Neural crest cell (in vitro differentiated cells): ENCODE results near the gene MMP11. TPM values are rescaled to one million over a fixed set of nuclear protein-coding genes. Genes with fewer than 3 reads are reported as not detected.

Experiments used
- DNase-seq: peaks from one replicate; pipeline ENCODE4 v3.0.0; 2021; ENCODE audit warnings: low read depth, mixed read lengths, low spot score
- H3K27ac Mint-ChIP-seq: one replicate; pipeline ENCODE4 v1.8.0; 2021; ENCODE audit warnings: mild to moderate bottlenecking, mixed read lengths; ENCODE audit not compliant: unreplicated experiment
- H3K27me3 Mint-ChIP-seq: 2 replicates; pipeline ENCODE4 v1.8.0; 2021; ENCODE audit warnings: low read depth, mild to moderate bottlenecking, mixed read lengths
- H3K36me3 Mint-ChIP-seq: 2 replicates; pipeline ENCODE4 v1.8.0; 2021; ENCODE audit warnings: low read depth, mild to moderate bottlenecking, mixed read lengths
- H3K4me1 Mint-ChIP-seq: 2 replicates; pipeline ENCODE4 v1.8.0; 2021; ENCODE audit warnings: mixed read lengths
- H3K4me3 Mint-ChIP-seq: one replicate; pipeline ENCODE4 v1.8.0; 2021; ENCODE audit warnings: mild to moderate bottlenecking, mixed read lengths
- H3K9me3 Mint-ChIP-seq: 2 replicates; pipeline ENCODE4 v1.8.0; 2021; ENCODE audit warnings: mixed read lengths
- CTCF ChIP-seq: fragments of 200-600 bp; sonication (generic); conservative IDR thresholded peaks from 2 replicates; pipeline ENCODE4 v1.5.0; 2021; ENCODE audit warnings: antibody characterized with exemption, mild to moderate bottlenecking
- total RNA-seq: library from RNA; stranded (reverse); gene quantifications from 2 replicates; pipeline ENCODE4 v1.2.1, GENCODE V29; 2021

Gene MMP11
- total RNA-seq, 1 donor from 2014 or later, result 11.2 TPM

- peak; percentile 37 for TF ChIP-seq CTCF
- H3K9me3 Mint-ChIP-seq, result no peaks in the 10 kb centered on the region
- H3K27ac Mint-ChIP-seq, result no peak within 1 kb of the TSS
- peaks cover 2% of the 10 kb centered on the region for H3K36me3 Mint-ChIP-seq
- H3K4me1 Mint-ChIP-seq, result peaks cover 21% of the 10 kb centered on the region
- H3K27me3 Mint-ChIP-seq, result no peaks in the 10 kb centered on the region
- peak within 1 kb of the TSS; percentile 89 for H3K4me3 Mint-ChIP-seq
- DNase-seq, result peak; percentile 74
These were observed 21.8 kb upstream of the MMP11 start, which contains the start of gene ZNF70 for GRCh38 chr22:23750714-23751440. ZNF70 (minus strand) TSS chr22:23751112; CDS start chr22:23745140, 5,972 bp downstream.

- TF ChIP-seq CTCF, result no peak
- Mint-ChIP-seq H3K36me3 (peaks cover 2% of the 10 kb centered on the region), H3K27me3 (no peaks in the 10 kb centered on the region), H3K9me3 (no peaks in the 10 kb centered on the region), H3K27ac (no peak overlapping the region), H3K4me3 (peak overlapping the region; percentile 84), H3K4me1 (peaks cover 21% of the 10 kb centered on the region)
- no peak for DNase-seq
These were observed 21.1 kb upstream of the MMP11 start for GRCh38 chr22:23751441-23751996.

GRCh38 chr22:23752090-23752691, 20.5 kb upstream of the MMP11 start:
- Mint-ChIP-seq H3K36me3 (no peaks in the 10 kb centered on the region), H3K4me1 (peaks cover 17% of the 10 kb centered on the region), H3K9me3 (no peaks in the 10 kb centered on the region), H3K27ac (peak overlapping the region; percentile 35), H3K27me3 (no peaks in the 10 kb centered on the region), H3K4me3 (peak overlapping the region; percentile 80)
- no peak for TF ChIP-seq CTCF
- DNase-seq, result no peak

- Mint-ChIP-seq H3K36me3 (no peaks in the 10 kb centered on the region), H3K4me3 (peak overlapping the region; percentile 80), H3K27me3 (no peaks in the 10 kb centered on the region), H3K9me3 (no peaks in the 10 kb centered on the region), H3K27ac (no peak overlapping the region), H3K4me1 (peaks cover 17% of the 10 kb centered on the region)
- no peak for TF ChIP-seq CTCF
- DNase-seq, result no peak
These were observed 19.9 kb upstream of the MMP11 start for GRCh38 chr22:23752750-23753149.

- DNase-seq, result no peak
- no peaks in the 10 kb centered on the region for H3K27me3 Mint-ChIP-seq
- H3K36me3 Mint-ChIP-seq, result no peaks in the 10 kb centered on the region
- no peak for TF ChIP-seq CTCF
- no peaks in the 10 kb centered on the region for H3K9me3 Mint-ChIP-seq
- no peak overlapping the region for H3K27ac Mint-ChIP-seq
- H3K4me3 Mint-ChIP-seq, result peak overlapping the region; percentile 71
- H3K4me1 Mint-ChIP-seq, result peaks cover 17% of the 10 kb centered on the region
These were observed 19.3 kb upstream of the MMP11 start for GRCh38 chr22:23753385-23753784.
